Neuronal stem cell (in vitro differentiated cells): Measurements from ENCODE around the gene NADSYN1.

Experiments used
- DNase-seq: peaks from one replicate; pipeline ENCODE4 v3.0.0-alpha.2; 2013; ENCODE audit warnings: low spot score
- H2AFZ ChIP-seq: one replicate; pipeline ENCODE4 v1.6.1; 2013; ENCODE audit warnings: mild to moderate bottlenecking, low read length, inconsistent platforms
- H2AK5ac ChIP-seq: 2 replicates; pipeline ENCODE4 v1.6.1; 2013; ENCODE audit warnings: low read depth, mild to moderate bottlenecking, inconsistent platforms, low read length, moderate library complexity, mixed read lengths
- H2BK120ac ChIP-seq: 2 replicates; pipeline ENCODE4 v1.6.1; 2013; ENCODE audit warnings: low read depth, mild to moderate bottlenecking, inconsistent platforms, low read length, moderate library complexity, mixed read lengths
- H2BK12ac ChIP-seq: one replicate; pipeline ENCODE4 v1.6.1; 2013; ENCODE audit warnings: low read length, inconsistent platforms
- H2BK15ac ChIP-seq: 2 replicates; pipeline ENCODE4 v1.6.1; 2013; ENCODE audit warnings: mild to moderate bottlenecking, low read length, inconsistent platforms, mixed read lengths
- H2BK5ac ChIP-seq: one replicate; pipeline ENCODE4 v1.6.1; 2013; ENCODE audit warnings: inconsistent platforms, mild to moderate bottlenecking, low read length, moderate library complexity
- H3K14ac ChIP-seq: one replicate; pipeline ENCODE4 v1.6.1; 2013; ENCODE audit warnings: low read length, inconsistent platforms
- H3K18ac ChIP-seq: 2 replicates; pipeline ENCODE4 v1.6.1; 2013; ENCODE audit warnings: low read length, inconsistent platforms
- H3K23ac ChIP-seq: 2 replicates; pipeline ENCODE4 v1.6.1; 2013; ENCODE audit warnings: low read depth, mild to moderate bottlenecking, mixed read lengths, low read length, inconsistent platforms; ENCODE audit not compliant: poor library complexity
- H3K27ac ChIP-seq: replicated peaks from 3 replicates; pipeline ENCODE4 v1.5.1; 2013; ENCODE audit warnings: low read length, inconsistent platforms
- H3K27me3 ChIP-seq, 3 experiments: 2 replicates each; pipeline ENCODE4 v1.6.1; 2013; ENCODE audit warnings: low read length in 3 of 3, mild to moderate bottlenecking in 2 of 3, inconsistent platforms in 1 of 3, low read depth in 1 of 3, mixed read lengths in 1 of 3, moderate library complexity in 1 of 3; ENCODE audit not compliant: control insufficient read depth in 3 of 3, insufficient read depth in 3 of 3
- H3K36me3 ChIP-seq, 2 donors: replicated peaks in 1 of 2; 2 replicates each; pipeline ENCODE4 v1.6.1; 2013; ENCODE audit warnings: low read length in 2 of 2; ENCODE audit not compliant: control insufficient read depth in 2 of 2, insufficient read depth in 2 of 2
- H3K4ac ChIP-seq: 2 replicates; pipeline ENCODE4 v1.6.1; 2013; ENCODE audit warnings: inconsistent platforms, mild to moderate bottlenecking, low read length, moderate library complexity
- H3K4me1 ChIP-seq, 2 donors: 1 replicate in 1 of 2; 2 replicates in 1 of 2; pipeline ENCODE4 v1.6.1; 2013; ENCODE audit warnings: low read length in 2 of 2, low read depth in 1 of 2; ENCODE audit not compliant: control insufficient read depth in 2 of 2, insufficient read depth in 1 of 2
- H3K4me2 ChIP-seq: one replicate; pipeline ENCODE4 v1.6.1; 2013; ENCODE audit warnings: mild to moderate bottlenecking, low read length, inconsistent platforms; ENCODE audit not compliant: insufficient read depth, poor library complexity, severe bottlenecking
- H3K4me3 ChIP-seq, 2 donors: 2 replicates each; pipeline ENCODE4 v1.5.1; 2013; ENCODE audit warnings: low read length in 2 of 2, mild to moderate bottlenecking in 2 of 2, inconsistent platforms in 1 of 2, moderate library complexity in 1 of 2
- H3K79me1 ChIP-seq: one replicate; pipeline ENCODE4 v1.6.1; 2013; ENCODE audit warnings: low read depth, mild to moderate bottlenecking, inconsistent platforms, low read length, moderate library complexity
- H3K9ac ChIP-seq: one replicate; pipeline ENCODE4 v1.6.1; 2013; ENCODE audit warnings: mild to moderate bottlenecking, low read depth, low read length, inconsistent platforms; ENCODE audit not compliant: poor library complexity
- H3K9me3 ChIP-seq, 2 donors: replicated peaks in 1 of 2; 2 replicates each; pipeline versions ENCODE3 to v1.6.1; 2013; ENCODE audit warnings: low read length in 2 of 2, mild to moderate bottlenecking in 2 of 2, inconsistent platforms in 1 of 2, low read depth in 1 of 2, mixed read lengths in 1 of 2, moderate library complexity in 1 of 2; ENCODE audit not compliant: control insufficient read depth in 2 of 2, insufficient read depth in 1 of 2
- H4K8ac ChIP-seq: one replicate; pipeline ENCODE4 v1.6.1; 2013; ENCODE audit warnings: low read depth, mild to moderate bottlenecking, inconsistent platforms, low read length, moderate library complexity
- H4K91ac ChIP-seq: one replicate; pipeline ENCODE4 v1.6.1; 2013; ENCODE audit warnings: low read length, low read depth, mild to moderate bottlenecking, inconsistent platforms; ENCODE audit not compliant: poor library complexity
- WGBS, 2 donors: extraction: QIAGEN DNeasy Blood & Tissue Kit; methylation state at CpG; one replicate each; pipeline ENCODE4 v1.1.7; 2013; ENCODE audit warnings: missing lambda C conversion rate in 2 of 2, mixed read lengths in 1 of 2; ENCODE audit not compliant: insufficient read length in 2 of 2, insufficient replicate concordance in 1 of 2; ENCODE audit errors: extremely low coverage in 2 of 2; 5-methylcytosine and 5-hydroxymethylcytosine counted together

NADSYN1 gene

GRCh38 chr11:71408826-71409225 is 44.2 kb upstream of the NADSYN1 start:
- no CpG with 5 or more reads among the region's 7 CpGs for WGBS, 2 donors
- Histone ChIP-seq H2AK5ac (no peak overlapping the region), H3K36me3 (no peaks in the 10 kb centered on the region), H3K4me3 (no peak overlapping the region), H3K4me2 (no peak overlapping the region), H2BK120ac (no peak overlapping the region), H3K18ac (no peak overlapping the region), H2BK15ac (no peak overlapping the region), H3K27ac (no peak overlapping the region), H2BK12ac (no peak overlapping the region), H3K4ac (no peak overlapping the region), H3K79me1 (no peaks in the 10 kb centered on the region), H3K23ac (no peak overlapping the region), H3K9ac (no peak overlapping the region), H4K91ac (no peak overlapping the region), H3K27me3 (peaks cover 0 to 5% (median 0%) of the 10 kb centered on the region in 3 experiments), H4K8ac (no peak overlapping the region), H2BK5ac (no peak overlapping the region), H3K14ac (no peak overlapping the region), H3K9me3 (no peaks in the 10 kb centered on the region), H3K4me1 (no peaks in the 10 kb centered on the region), H2AFZ (no peak overlapping the region)
- DNase-seq: no peak

- H2BK12ac ChIP-seq: no peak overlapping the region
- H3K14ac ChIP-seq: no peak overlapping the region
- no peak overlapping the region for H3K23ac ChIP-seq
- no peak overlapping the region for H2BK15ac ChIP-seq
- WGBS, 2 donors: no CpG with 5 or more reads among the region's 7 CpGs
- H3K18ac ChIP-seq: no peak overlapping the region
- H3K4ac ChIP-seq: no peak overlapping the region
- H2BK5ac ChIP-seq: no peak overlapping the region
- H2BK120ac ChIP-seq: no peak overlapping the region
- H3K27me3 ChIP-seq: peaks cover 0 to 5% (median 0%) of the 10 kb centered on the region in 3 experiments
- no peaks in the 10 kb centered on the region for H3K36me3 ChIP-seq
- H3K4me2 ChIP-seq: no peak overlapping the region
- DNase-seq: no peak
- H3K4me1 ChIP-seq: no peaks in the 10 kb centered on the region
- no peak overlapping the region for H4K91ac ChIP-seq
- H3K9me3 ChIP-seq: no peaks in the 10 kb centered on the region
- no peaks in the 10 kb centered on the region for H3K79me1 ChIP-seq
- H3K27ac ChIP-seq: no peak overlapping the region
- H2AK5ac ChIP-seq: no peak overlapping the region
- H2AFZ ChIP-seq: no peak overlapping the region
- no peak overlapping the region for H3K9ac ChIP-seq
- H3K4me3 ChIP-seq: no peak overlapping the region
- H4K8ac ChIP-seq: no peak overlapping the region
These were observed 42.5 kb upstream of the NADSYN1 start for GRCh38 chr11:71410363-71410966.

GRCh38 chr11:71414645-71415044 is 38.4 kb upstream of the NADSYN1 start:
- no peak overlapping the region for H3K27ac ChIP-seq
- H2BK120ac ChIP-seq: no peak overlapping the region
- no peak overlapping the region for H2BK5ac ChIP-seq
- H3K14ac ChIP-seq: no peak overlapping the region
- no peak overlapping the region for H2AFZ ChIP-seq
- H3K4me2 ChIP-seq: no peak overlapping the region
- H4K91ac ChIP-seq: no peak overlapping the region
- H3K23ac ChIP-seq: no peak overlapping the region
- H3K79me1 ChIP-seq: no peaks in the 10 kb centered on the region
- no peak overlapping the region for H3K18ac ChIP-seq
- H2BK12ac ChIP-seq: no peak overlapping the region
- H2BK15ac ChIP-seq: no peak overlapping the region
- H3K4ac ChIP-seq: no peak overlapping the region
- no peak overlapping the region for H2AK5ac ChIP-seq
- no peaks in the 10 kb centered on the region for H3K9me3 ChIP-seq
- H3K27me3 ChIP-seq: peaks cover 0 to 6% (median 0%) of the 10 kb centered on the region in 3 experiments
- no peaks in the 10 kb centered on the region for H3K36me3 ChIP-seq
- no peaks in the 10 kb centered on the region for H3K4me1 ChIP-seq
- H4K8ac ChIP-seq: no peak overlapping the region
- no peak for DNase-seq
- no peak overlapping the region for H3K4me3 ChIP-seq
- no peak overlapping the region for H3K9ac ChIP-seq

GRCh38 chr11:71418643-71419042 is 34.4 kb upstream of the NADSYN1 start:
- Histone ChIP-seq H3K9me3 (no peaks in the 10 kb centered on the region), H3K9ac (no peak overlapping the region), H3K4me3 (no peak overlapping the region), H3K79me1 (no peaks in the 10 kb centered on the region), H2AFZ (no peak overlapping the region), H2BK120ac (no peak overlapping the region), H2BK12ac (no peak overlapping the region), H3K36me3 (no peaks in the 10 kb centered on the region), H4K8ac (no peak overlapping the region), H2AK5ac (peak overlapping the region; percentile 58), H2BK15ac (no peak overlapping the region), H2BK5ac (peak overlapping the region; percentile 12), H3K4me1 (no peaks in the 10 kb centered on the region), H4K91ac (no peak overlapping the region), H3K18ac (no peak overlapping the region), H3K4ac (no peak overlapping the region), H3K27me3 (peaks cover 0 to 6% (median 0%) of the 10 kb centered on the region in 3 experiments), H3K27ac (no peak overlapping the region), H3K14ac (no peak overlapping the region), H3K4me2 (no peak overlapping the region), H3K23ac (no peak overlapping the region)
- WGBS, 2 donors: no CpG with 5 or more reads among the region's 8 CpGs
- no peak for DNase-seq
